T-helper 1 cell treated with Interleukin-12 subunit alpha and Interleukin-12 subunit beta and Interleukin-4 antibody, amounts not matched to agents 30 μg/mL and 1 μg/mL, for 36 hours (primary cell): ENCODE results near the gene PAPPA.

Source experiments
- H3K27ac Mint-ChIP-seq: one replicate; pipeline ENCODE4 v1.8.0; 2021; ENCODE audit warnings: mild to moderate bottlenecking, mixed read lengths
- H3K27me3 Mint-ChIP-seq: one replicate; pipeline ENCODE4 v1.8.0; 2021; ENCODE audit warnings: low read depth, mixed read lengths
- H3K36me3 Mint-ChIP-seq: one replicate; pipeline ENCODE4 v1.8.0; 2021; ENCODE audit warnings: low read depth, mixed read lengths
- H3K4me1 Mint-ChIP-seq: one replicate; pipeline ENCODE4 v1.8.0; 2021; ENCODE audit warnings: low read depth, mixed read lengths
- H3K4me3 Mint-ChIP-seq: one replicate; pipeline ENCODE4 v1.8.0; 2021; ENCODE audit warnings: mild to moderate bottlenecking, moderate library complexity, mixed read lengths
- H3K9me3 Mint-ChIP-seq: one replicate; pipeline ENCODE4 v1.8.0; 2021; ENCODE audit warnings: mixed read lengths

Gene PAPPA

DNA sequence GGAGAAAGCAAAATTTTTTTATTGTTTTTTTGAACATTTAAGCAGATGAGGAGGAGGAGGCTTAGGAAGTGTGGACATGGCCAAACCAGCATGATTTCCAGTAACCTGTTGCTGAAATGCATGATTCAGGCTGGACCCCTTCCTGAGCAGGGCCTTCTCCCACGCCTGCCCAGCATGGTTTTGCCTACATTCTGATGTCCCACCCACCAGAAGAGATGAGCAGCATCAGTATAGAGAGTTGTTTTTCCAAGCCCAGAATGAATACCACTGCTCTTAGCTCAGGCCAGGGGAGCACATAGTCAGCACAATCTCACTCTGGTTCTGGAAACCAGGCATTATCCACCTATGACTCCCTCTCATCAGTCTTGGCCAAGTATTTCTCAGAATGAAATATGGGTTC is 90.1 kb downstream of the PAPPA start:
- Mint-ChIP-seq H3K4me1 (no peaks in the 10 kb centered on the region), H3K4me3 (no peak overlapping the region), H3K36me3 (no peaks in the 10 kb centered on the region), H3K27me3 (no peaks in the 10 kb centered on the region), H3K27ac (no peak overlapping the region), H3K9me3 (no peaks in the 10 kb centered on the region)

DNA sequence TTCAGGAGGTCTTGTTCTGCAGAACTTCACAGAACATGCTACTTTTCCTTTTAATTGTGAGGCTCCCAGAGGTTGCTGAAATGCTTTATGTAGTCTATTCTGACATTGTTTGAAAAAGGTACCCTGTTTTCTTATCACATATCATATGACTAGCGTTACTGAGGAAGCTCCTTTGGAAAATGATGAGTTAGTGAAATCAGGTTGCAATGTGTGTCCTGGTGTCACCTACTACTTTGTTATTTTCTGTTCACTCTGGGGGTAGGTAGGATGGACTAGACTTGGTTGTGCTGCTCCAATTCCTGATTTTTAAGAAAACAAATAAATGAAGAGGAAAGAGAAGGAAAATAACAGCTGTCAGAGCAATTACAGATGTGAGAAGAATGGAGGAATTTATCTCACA is 93.7 kb downstream of the PAPPA start:
- Mint-ChIP-seq H3K9me3 (no peaks in the 10 kb centered on the region), H3K36me3 (no peaks in the 10 kb centered on the region), H3K27me3 (no peaks in the 10 kb centered on the region), H3K4me3 (no peak overlapping the region), H3K4me1 (no peaks in the 10 kb centered on the region), H3K27ac (no peak overlapping the region)

GRCh38 chr9:116247791-116248374 is 94.3 kb downstream of the PAPPA start:
- no peaks in the 10 kb centered on the region for H3K9me3 Mint-ChIP-seq
- no peaks in the 10 kb centered on the region for H3K27me3 Mint-ChIP-seq
- no peaks in the 10 kb centered on the region for H3K36me3 Mint-ChIP-seq
- H3K4me1 Mint-ChIP-seq = no peaks in the 10 kb centered on the region
- no peak overlapping the region for H3K4me3 Mint-ChIP-seq
- no peak overlapping the region for H3K27ac Mint-ChIP-seq

GRCh38 chr9:116250891-116251290 is 97.3 kb downstream of the PAPPA start:
- Mint-ChIP-seq H3K4me1 (no peaks in the 10 kb centered on the region), H3K9me3 (no peaks in the 10 kb centered on the region), H3K27me3 (no peaks in the 10 kb centered on the region), H3K27ac (no peak overlapping the region), H3K36me3 (no peaks in the 10 kb centered on the region), H3K4me3 (no peak overlapping the region)

DNA sequence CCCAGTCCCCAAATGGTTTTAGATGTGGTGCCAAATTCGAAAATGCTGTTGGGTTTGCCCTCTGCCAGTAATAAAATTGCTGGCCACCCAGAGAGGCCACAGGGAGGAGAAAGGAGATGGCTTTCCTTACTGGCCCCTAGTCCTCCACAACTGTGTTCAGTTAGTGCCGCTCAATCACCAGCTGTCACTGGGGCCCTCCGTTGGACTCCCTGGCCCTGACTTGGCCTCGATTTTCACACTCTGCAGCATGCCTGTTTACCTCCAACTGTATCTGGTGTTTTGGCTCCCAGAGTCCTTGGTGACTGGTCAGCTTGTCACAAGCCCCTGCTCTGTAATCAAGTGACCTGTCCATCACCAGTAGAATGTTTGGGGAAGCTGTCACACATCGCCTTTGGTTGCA is 97.8 kb downstream of the PAPPA start:
- H3K27me3 Mint-ChIP-seq = no peaks in the 10 kb centered on the region
- no peaks in the 10 kb centered on the region for H3K4me1 Mint-ChIP-seq
- no peaks in the 10 kb centered on the region for H3K36me3 Mint-ChIP-seq
- H3K4me3 Mint-ChIP-seq = no peak overlapping the region
- H3K27ac Mint-ChIP-seq = no peak overlapping the region
- no peaks in the 10 kb centered on the region for H3K9me3 Mint-ChIP-seq

DNA sequence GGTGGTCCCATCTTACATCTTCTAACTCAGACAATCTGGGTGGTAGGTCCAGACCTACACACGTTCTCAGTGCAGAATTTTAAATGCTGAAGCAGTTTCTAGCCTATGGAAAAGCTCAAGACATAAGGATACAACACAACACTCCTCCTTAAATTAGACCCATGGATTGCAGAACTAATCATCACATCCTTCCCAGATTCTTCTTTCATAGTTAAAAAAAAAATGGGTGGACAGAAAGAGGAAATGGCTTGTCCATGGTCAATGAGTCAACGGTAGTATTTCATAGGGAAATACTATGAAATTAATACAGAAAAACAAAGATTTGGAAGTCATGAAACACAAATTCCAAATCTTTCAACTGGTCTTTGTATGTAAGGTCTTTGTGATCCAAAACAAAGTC is 106.9 kb downstream of the PAPPA start:
- H3K27ac Mint-ChIP-seq = no peak overlapping the region
- no peaks in the 10 kb centered on the region for H3K27me3 Mint-ChIP-seq
- no peak overlapping the region for H3K4me3 Mint-ChIP-seq
- no peaks in the 10 kb centered on the region for H3K36me3 Mint-ChIP-seq
- no peaks in the 10 kb centered on the region for H3K9me3 Mint-ChIP-seq
- H3K4me1 Mint-ChIP-seq = no peaks in the 10 kb centered on the region

DNA sequence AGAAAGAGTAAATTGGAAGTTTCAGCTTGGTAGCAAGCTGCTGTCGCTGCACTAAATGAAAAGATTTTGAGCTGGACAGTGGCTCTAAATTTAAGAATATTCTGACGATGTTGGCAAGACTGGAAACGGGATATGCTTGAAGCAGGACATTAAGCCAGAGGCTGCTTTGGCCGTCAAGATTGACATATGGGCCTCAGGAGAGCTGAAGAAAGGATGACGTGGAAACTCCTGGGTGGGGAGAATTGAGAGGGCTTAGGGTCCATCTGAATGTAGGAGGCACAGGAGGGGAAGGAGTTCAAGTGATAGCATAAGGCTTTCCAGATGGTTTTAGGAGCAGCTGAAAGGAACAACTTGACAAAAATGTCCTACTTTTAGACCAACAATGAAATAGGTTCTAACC is 108.9 kb downstream of the PAPPA start:
- no peaks in the 10 kb centered on the region for H3K4me1 Mint-ChIP-seq
- H3K36me3 Mint-ChIP-seq = no peaks in the 10 kb centered on the region
- H3K4me3 Mint-ChIP-seq = no peak overlapping the region
- no peaks in the 10 kb centered on the region for H3K9me3 Mint-ChIP-seq
- H3K27me3 Mint-ChIP-seq = no peaks in the 10 kb centered on the region
- H3K27ac Mint-ChIP-seq = no peak overlapping the region

- no peaks in the 10 kb centered on the region for H3K36me3 Mint-ChIP-seq
- no peak overlapping the region for H3K4me3 Mint-ChIP-seq
- H3K27me3 Mint-ChIP-seq = no peaks in the 10 kb centered on the region
- no peaks in the 10 kb centered on the region for H3K4me1 Mint-ChIP-seq
- no peak overlapping the region for H3K27ac Mint-ChIP-seq
- H3K9me3 Mint-ChIP-seq = no peaks in the 10 kb centered on the region
Measured at GRCh38 chr9:116264361-116264760, 110.8 kb downstream of the PAPPA start.

- Mint-ChIP-seq H3K36me3 (no peaks in the 10 kb centered on the region), H3K9me3 (no peaks in the 10 kb centered on the region), H3K27ac (no peak overlapping the region), H3K4me1 (no peaks in the 10 kb centered on the region), H3K4me3 (no peak overlapping the region), H3K27me3 (no peaks in the 10 kb centered on the region)
Measured at GRCh38 chr9:116267021-116267420, 113.4 kb downstream of the PAPPA start.

DNA sequence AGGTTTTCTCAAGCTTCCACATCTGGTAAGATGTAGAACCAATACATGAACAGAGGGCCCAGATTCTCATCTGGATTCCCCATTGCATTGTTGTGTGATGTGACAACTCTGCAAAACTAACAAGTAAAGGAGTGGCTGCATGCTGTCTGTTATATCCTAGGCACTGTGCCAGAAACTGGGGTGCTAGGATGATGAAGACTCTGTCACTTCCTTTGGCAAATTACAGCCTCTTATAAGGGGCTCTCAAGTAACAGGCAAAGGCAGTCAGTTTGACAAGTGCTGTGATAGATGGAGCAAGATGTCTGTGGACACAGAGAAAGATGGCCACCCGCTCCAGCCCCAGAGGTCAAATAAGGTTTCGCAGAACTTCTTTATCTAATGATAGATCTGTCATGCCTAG is 115.7 kb downstream of the PAPPA start:
- Mint-ChIP-seq H3K27me3 (no peaks in the 10 kb centered on the region), H3K4me3 (no peak overlapping the region), H3K9me3 (no peaks in the 10 kb centered on the region), H3K27ac (no peak overlapping the region), H3K36me3 (no peaks in the 10 kb centered on the region), H3K4me1 (no peaks in the 10 kb centered on the region)

DNA sequence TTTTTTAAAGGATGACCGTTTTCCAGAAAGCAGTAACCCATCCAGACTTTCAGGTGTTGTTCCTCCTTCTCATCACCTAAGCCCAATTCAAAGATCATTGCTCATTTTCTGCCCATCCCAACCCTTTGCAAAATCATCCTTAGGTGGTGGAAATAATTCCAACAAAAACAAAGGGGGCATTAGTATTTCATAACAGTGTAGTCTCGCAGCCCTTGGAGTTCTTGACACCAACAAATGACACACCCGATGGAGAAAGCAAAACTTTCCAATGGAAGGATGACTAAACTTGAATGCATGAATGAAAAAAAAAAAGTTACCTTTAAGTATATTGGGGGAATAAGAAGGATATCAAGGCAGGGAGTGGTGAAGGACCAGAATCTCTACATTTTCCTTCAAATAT is 117.0 kb downstream of the PAPPA start:
- H3K27ac Mint-ChIP-seq = no peak overlapping the region
- H3K9me3 Mint-ChIP-seq = no peaks in the 10 kb centered on the region
- H3K27me3 Mint-ChIP-seq = no peaks in the 10 kb centered on the region
- no peak overlapping the region for H3K4me3 Mint-ChIP-seq
- no peaks in the 10 kb centered on the region for H3K36me3 Mint-ChIP-seq
- H3K4me1 Mint-ChIP-seq = no peaks in the 10 kb centered on the region

GRCh38 chr9:116271340-116271739 is 117.7 kb downstream of the PAPPA start:
- Mint-ChIP-seq H3K27ac (no peak overlapping the region), H3K4me3 (no peak overlapping the region), H3K36me3 (no peaks in the 10 kb centered on the region), H3K4me1 (no peaks in the 10 kb centered on the region), H3K9me3 (no peaks in the 10 kb centered on the region), H3K27me3 (no peaks in the 10 kb centered on the region)

- H3K4me3 Mint-ChIP-seq = no peak overlapping the region
- no peaks in the 10 kb centered on the region for H3K4me1 Mint-ChIP-seq
- H3K27me3 Mint-ChIP-seq = no peaks in the 10 kb centered on the region
- no peak overlapping the region for H3K27ac Mint-ChIP-seq
- no peaks in the 10 kb centered on the region for H3K36me3 Mint-ChIP-seq
- no peaks in the 10 kb centered on the region for H3K9me3 Mint-ChIP-seq
Measured at GRCh38 chr9:116271991-116272390, 118.4 kb downstream of the PAPPA start.

- Mint-ChIP-seq H3K27me3 (no peaks in the 10 kb centered on the region), H3K36me3 (no peaks in the 10 kb centered on the region), H3K4me3 (no peak overlapping the region), H3K27ac (no peak overlapping the region), H3K9me3 (no peaks in the 10 kb centered on the region), H3K4me1 (no peaks in the 10 kb centered on the region)
Measured at GRCh38 chr9:116274293-116274692, 120.7 kb downstream of the PAPPA start.

DNA sequence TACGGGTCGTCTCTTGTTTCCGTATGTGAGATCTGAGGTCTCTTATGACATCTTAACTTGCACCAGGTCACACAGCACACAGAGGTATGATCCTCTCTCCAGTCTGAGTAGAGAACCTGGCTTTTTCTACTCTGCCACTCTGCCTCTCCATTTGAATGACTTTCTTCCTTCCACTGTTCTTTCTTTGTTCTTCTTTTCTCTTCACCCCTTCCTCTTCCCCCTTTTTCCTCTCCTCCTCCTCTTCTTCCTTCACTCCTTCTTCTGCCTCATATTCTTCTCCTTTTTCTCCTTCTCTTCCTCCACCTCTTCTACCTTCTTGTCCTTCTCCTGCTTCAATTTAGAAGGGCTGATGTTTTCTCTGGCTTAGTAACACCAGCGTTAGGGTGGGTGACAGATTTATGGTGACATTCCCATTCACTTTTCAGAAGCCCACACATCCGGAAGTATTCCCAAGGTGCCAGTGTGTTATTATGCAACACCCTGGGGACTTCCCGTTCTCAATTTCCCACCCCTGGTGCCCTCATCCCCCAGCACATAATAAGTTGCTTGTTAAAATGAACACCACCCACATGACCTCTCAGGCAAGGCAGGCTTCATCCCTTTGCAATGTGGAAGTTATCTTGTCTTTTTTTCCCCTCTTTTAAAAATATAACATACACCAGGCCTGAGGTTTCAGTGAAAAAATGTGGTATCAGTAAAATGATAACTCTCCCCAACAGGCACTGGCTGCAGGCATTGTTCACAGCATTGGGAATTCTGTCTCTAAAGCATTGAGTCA is 122.0 kb downstream of the PAPPA start:
- no peaks in the 10 kb centered on the region for H3K36me3 Mint-ChIP-seq
- H3K27me3 Mint-ChIP-seq = no peaks in the 10 kb centered on the region
- H3K9me3 Mint-ChIP-seq = no peaks in the 10 kb centered on the region
- no peak overlapping the region for H3K27ac Mint-ChIP-seq
- no peaks in the 10 kb centered on the region for H3K4me1 Mint-ChIP-seq
- H3K4me3 Mint-ChIP-seq = no peak overlapping the region

- Mint-ChIP-seq H3K36me3 (no peaks in the 10 kb centered on the region), H3K4me3 (no peak overlapping the region), H3K27me3 (no peaks in the 10 kb centered on the region), H3K9me3 (no peaks in the 10 kb centered on the region), H3K4me1 (no peaks in the 10 kb centered on the region), H3K27ac (no peak overlapping the region)
Measured at GRCh38 chr9:116276196-116276493, 122.6 kb downstream of the PAPPA start.
